WERI-Rb-1 (cell line): Measurements from ENCODE around the gene LRP2.

ENCODE experiments used
- DNase-seq: peaks from one replicate; pipeline ENCODE4 v3.0.0-alpha.2; 2020
- H3K27ac ChIP-seq: fragments of 250-450 bp; sonication (Bioruptor Pico); 2 replicates; pipeline ENCODE4 v1.5.1; 2020; ENCODE audit warnings: mild to moderate bottlenecking, moderate library complexity
- H3K27me3 ChIP-seq: fragments of 250-450 bp; sonication (Bioruptor Pico); 2 replicates; pipeline ENCODE4 v1.5.1; 2021; ENCODE audit warnings: mild to moderate bottlenecking, low read depth, moderate library complexity; ENCODE audit not compliant: insufficient read depth, severe bottlenecking
- H3K36me3 ChIP-seq: fragments of 250-450 bp; sonication (Bioruptor Pico); 2 replicates; pipeline ENCODE4 v1.5.1; 2020; ENCODE audit warnings: mild to moderate bottlenecking, moderate library complexity
- H3K4me3 ChIP-seq: 2 replicates; pipeline ENCODE4 v1.5.1; 2011; ENCODE audit warnings: low read depth, mild to moderate bottlenecking, control low read depth, low read length
- H3K9me3 ChIP-seq: fragments of 250-450 bp; sonication (Bioruptor Pico); 2 replicates; pipeline ENCODE4 v1.5.1; 2021; ENCODE audit warnings: mild to moderate bottlenecking, moderate library complexity; ENCODE audit not compliant: severe bottlenecking
- CTCF ChIP-seq: IDR thresholded peaks from 2 replicates; pipeline ENCODE4 v1.5.1; 2011; ENCODE audit warnings: low read depth, mild to moderate bottlenecking, control low read depth, inconsistent platforms, low read length

The LRP2 gene

GRCh38 chr2:169301596-169302335, 60.6 kb downstream of the LRP2 start:
- no peak for TF ChIP-seq CTCF
- Histone ChIP-seq H3K27me3 (peaks cover 9% of the 10 kb centered on the region), H3K4me3 (no peak overlapping the region)

GRCh38 chr2:169300636-169301530, 61.5 kb downstream of the LRP2 start:
- no peaks in the 10 kb centered on the region for H3K36me3 ChIP-seq
- H3K4me3 ChIP-seq: no peak overlapping the region
- peaks cover 11% of the 10 kb centered on the region for H3K27me3 ChIP-seq
- H3K9me3 ChIP-seq: no peaks in the 10 kb centered on the region
- no peak for DNase-seq
- TF ChIP-seq CTCF: no peak
- no peak overlapping the region for H3K27ac ChIP-seq

More at GRCh38 chr2:169301596-169302335, 60.6 kb downstream of the LRP2 start:
- H3K9me3 ChIP-seq: no peaks in the 10 kb centered on the region
- H3K36me3 ChIP-seq: no peaks in the 10 kb centered on the region
- H3K27ac ChIP-seq: no peak overlapping the region
- no peak for DNase-seq

- DNase-seq: no peak
- H3K27me3 ChIP-seq: peaks cover 13% of the 10 kb centered on the region
- no peak overlapping the region for H3K27ac ChIP-seq
- H3K4me3 ChIP-seq: no peak overlapping the region
- TF ChIP-seq CTCF: no peak
- no peaks in the 10 kb centered on the region for H3K9me3 ChIP-seq
- H3K36me3 ChIP-seq: no peaks in the 10 kb centered on the region
These were observed 64.3 kb downstream of the LRP2 start for GRCh38 chr2:169298007-169298406.

- Histone ChIP-seq H3K36me3 (no peaks in the 10 kb centered on the region), H3K27ac (no peak overlapping the region), H3K27me3 (peaks cover 8% of the 10 kb centered on the region), H3K4me3 (no peak overlapping the region), H3K9me3 (no peaks in the 10 kb centered on the region)
- DNase-seq: no peak
- TF ChIP-seq CTCF: no peak
These were observed 68.2 kb downstream of the LRP2 start for GRCh38 chr2:169294001-169294675.

GRCh38 chr2:169291517-169291916, 70.8 kb downstream of the LRP2 start:
- TF ChIP-seq CTCF: no peak
- DNase-seq: no peak
- no peaks in the 10 kb centered on the region for H3K9me3 ChIP-seq
- H3K27ac ChIP-seq: no peak overlapping the region
- no peak overlapping the region for H3K4me3 ChIP-seq
- peaks cover 3% of the 10 kb centered on the region for H3K27me3 ChIP-seq
- no peaks in the 10 kb centered on the region for H3K36me3 ChIP-seq
